ENCODE data around the gene HFE.
"Not testable (repeated sequence)": the region's sequence is repeated elsewhere in the genome, so short reads cannot be mapped to it uniquely, and the experiment has no call there.

Gene HFE

GRCh38 chr6:26087284-26088115, at the start of gene HFE:
TSS of gene HFE (plus strand) at chr6:26087429. CDS start at chr6:26087441, 12 bp downstream.
- DNase-seq: no peak

GRCh38 chr6:26041946-26042345, 45.3 kb upstream of the HFE start:
- no peak for DNase-seq

GRCh38 chr6:26043384-26044139, 43.7 kb upstream of the HFE start:
- peak; percentile 62 to 80 for DNase-seq

- no peak for DNase-seq
These were observed 42.8 kb upstream of the HFE start for GRCh38 chr6:26044140-26045064.

GRCh38 chr6:26045065-26045927, 41.9 kb upstream of the HFE start:
- peak; percentile 63 to 78 for DNase-seq

GRCh38 chr6:26045928-26046368, 41.3 kb upstream of the HFE start:
- DNase-seq: no peak

GRCh38 chr6:26047329-26047728, 39.9 kb upstream of the HFE start:
- DNase-seq: not testable (repeated sequence)

- no peak for DNase-seq
These were observed 38.6 kb upstream of the HFE start for GRCh38 chr6:26048590-26048989.

- DNase-seq: no peak
These were observed 35.4 kb upstream of the HFE start for GRCh38 chr6:26051665-26052310.

- not testable (repeated sequence) for DNase-seq
These were observed 34.4 kb upstream of the HFE start for GRCh38 chr6:26052762-26053250.

- no peak for DNase-seq
These were observed 33.0 kb upstream of the HFE start for GRCh38 chr6:26053992-26054780.

GRCh38 chr6:26054781-26055718, 32.2 kb upstream of the HFE start:
- DNase-seq: peak; percentile 53 to 70

GRCh38 chr6:26055719-26056582, 31.3 kb upstream of the HFE start:
- DNase-seq: peak; percentile 69 to 79

GRCh38 chr6:26056583-26057350, 30.5 kb upstream of the HFE start:
- DNase-seq: no peak

GRCh38 chr6:26057899-26058298, 29.3 kb upstream of the HFE start:
- no peak for DNase-seq

GRCh38 chr6:26058477-26059033, 28.7 kb upstream of the HFE start:
- not testable (repeated sequence) for DNase-seq

GRCh38 chr6:26059941-26060340, 27.3 kb upstream of the HFE start:
- no peak for DNase-seq

Measured in NCI-H1930 (cell line).